Activated naive CD4-positive, alpha-beta T cell treated with anti-CD3 and anti-CD28 coated beads, Interleukin-2, amount 10 ng/mL, durations not matched to agents 7 days and 5 days (primary cell): ENCODE results near the gene C10orf88.
"Not testable (repeated sequence)": the region's sequence is repeated elsewhere in the genome, so short reads cannot be mapped to it uniquely, and the experiment has no call there.

Experiments used
- CTCF ChIA-PET: fragments of 350-600 bp; sonication (Branson Sonifier 250); formaldehyde crosslinking; loops from one replicate; lab custom pipeline; 2021; ENCODE audit warnings: antibody characterized with exemption; lab: Charles Lee
- DNase-seq: peaks from one replicate; pipeline ENCODE4 v3.0.0-alpha.2; 2020
- H3K27ac Mint-ChIP-seq: one replicate; pipeline ENCODE4 v1.8.0; 2021; ENCODE audit warnings: mild to moderate bottlenecking, moderate library complexity, mixed read lengths
- H3K27me3 Mint-ChIP-seq: one replicate; pipeline ENCODE4 v1.8.0; 2021; ENCODE audit warnings: mild to moderate bottlenecking, mixed read lengths
- H3K36me3 Mint-ChIP-seq: one replicate; pipeline ENCODE4 v1.8.0; 2021; ENCODE audit warnings: mixed read lengths
- H3K4me1 Mint-ChIP-seq: one replicate; pipeline ENCODE4 v1.8.0; 2021; ENCODE audit warnings: mixed read lengths
- H3K4me3 Mint-ChIP-seq: one replicate; pipeline ENCODE4 v1.8.0; 2021; ENCODE audit warnings: mild to moderate bottlenecking, moderate library complexity, mixed read lengths
- H3K9me3 Mint-ChIP-seq: one replicate; pipeline ENCODE4 v1.8.0; 2021; ENCODE audit warnings: mixed read lengths

The C10orf88 gene

DNA sequence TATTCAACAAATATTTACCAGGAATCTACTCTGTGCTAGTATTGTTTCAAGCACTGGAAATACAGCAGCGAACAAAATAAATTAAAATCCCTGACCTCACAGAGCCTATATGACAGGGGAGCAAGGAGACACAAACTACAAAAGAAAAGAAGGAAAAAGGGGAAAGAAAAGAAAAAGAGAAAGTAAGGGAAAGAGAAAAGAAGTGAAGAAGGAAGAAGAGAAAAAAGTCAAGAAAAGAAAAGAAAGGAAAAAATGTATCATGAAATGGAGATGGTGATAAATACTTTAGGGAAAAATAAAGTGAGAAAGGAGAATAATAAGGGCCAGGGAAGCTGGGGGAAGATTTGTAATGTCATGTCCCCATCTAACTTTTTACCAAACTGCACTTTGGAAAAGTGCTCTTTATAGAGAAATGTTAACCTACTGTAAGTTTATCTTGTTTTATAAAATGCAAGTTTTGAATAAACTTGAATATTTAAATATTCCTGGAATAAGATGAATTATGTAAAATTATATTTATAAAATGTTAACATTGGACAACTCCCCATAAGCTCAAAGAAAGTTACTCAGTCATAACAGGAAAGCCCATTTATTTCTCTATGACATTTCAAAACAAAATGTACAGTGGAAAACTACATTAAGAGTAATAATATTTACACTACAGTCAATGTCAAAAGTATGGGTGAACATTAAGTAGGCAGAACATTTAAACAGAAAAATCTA lies 14.7 kb downstream of the C10orf88 start:
- DNase-seq: no peak
- H3K27ac Mint-ChIP-seq: no peak overlapping the region
- H3K27me3 Mint-ChIP-seq: no peaks in the 10 kb centered on the region
- no peak overlapping the region for H3K4me3 Mint-ChIP-seq
- CTCF ChIA-PET: no interaction called here
- peaks cover 41% of the 10 kb centered on the region for H3K36me3 Mint-ChIP-seq
- no peaks in the 10 kb centered on the region for H3K4me1 Mint-ChIP-seq
- no peaks in the 10 kb centered on the region for H3K9me3 Mint-ChIP-seq

DNA sequence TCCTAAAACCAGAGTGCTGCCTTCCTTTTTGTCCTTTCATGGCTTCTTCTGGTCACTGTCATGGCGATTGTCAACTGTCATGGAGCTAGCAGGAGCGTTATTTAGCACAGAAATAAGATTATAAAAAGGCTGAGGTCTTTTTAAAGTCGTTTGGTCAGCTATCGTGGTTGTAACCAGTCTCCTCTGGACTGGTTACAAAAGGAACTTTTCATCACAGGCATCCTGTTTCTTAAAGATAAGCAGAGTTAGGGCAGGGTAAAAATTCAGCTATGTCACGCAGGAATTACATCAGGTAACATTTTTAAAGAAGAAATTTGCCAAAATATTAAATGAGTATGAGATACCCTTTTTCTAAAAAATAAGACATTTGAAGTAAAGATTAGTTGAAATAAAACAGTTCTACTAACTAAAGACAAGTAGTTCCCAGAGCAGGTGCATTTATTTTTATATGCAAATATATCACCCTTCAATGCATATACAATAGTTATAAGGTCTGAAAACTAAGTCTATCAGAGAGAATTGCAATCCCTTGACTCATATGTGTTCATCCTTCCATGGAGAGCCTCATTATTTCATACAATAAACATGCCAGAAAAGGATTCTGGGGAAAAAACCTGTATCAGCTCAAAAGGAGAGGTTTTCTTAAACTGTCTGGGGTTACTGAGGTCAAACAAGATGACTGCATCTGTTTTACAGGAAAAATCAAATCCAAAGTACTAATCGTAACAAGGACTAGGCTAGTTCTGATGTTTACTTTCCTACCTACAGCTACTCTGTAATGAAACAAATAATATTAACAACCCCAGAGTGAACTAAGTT lies 22.7 kb downstream of the C10orf88 start:
- no peaks in the 10 kb centered on the region for H3K27me3 Mint-ChIP-seq
- DNase-seq: no peak
- H3K9me3 Mint-ChIP-seq: no peaks in the 10 kb centered on the region
- peaks cover 25% of the 10 kb centered on the region for H3K36me3 Mint-ChIP-seq
- no peaks in the 10 kb centered on the region for H3K4me1 Mint-ChIP-seq
- H3K27ac Mint-ChIP-seq: no peak overlapping the region
- CTCF ChIA-PET: no interaction called here
- no peak overlapping the region for H3K4me3 Mint-ChIP-seq

DNA sequence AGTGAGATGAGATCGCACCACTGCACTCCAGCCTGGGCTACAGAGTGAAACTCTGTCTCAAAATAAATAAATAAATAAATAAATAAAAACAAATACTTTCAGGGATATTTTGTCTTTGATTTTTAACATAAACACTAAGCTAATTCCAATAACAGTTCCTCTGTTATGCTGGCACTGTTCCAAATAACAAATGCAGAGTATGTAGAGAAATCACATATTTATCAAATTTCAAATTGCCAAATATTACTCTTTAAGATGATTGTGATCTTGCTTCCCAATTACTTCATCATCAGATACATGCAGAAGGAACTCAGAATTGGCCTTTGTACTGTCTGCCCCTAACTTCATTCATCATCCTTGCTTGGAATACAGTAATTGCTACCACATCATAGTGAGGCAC lies 23.9 kb downstream of the C10orf88 start:
- Mint-ChIP-seq H3K4me1 (no peaks in the 10 kb centered on the region), H3K9me3 (no peaks in the 10 kb centered on the region), H3K27me3 (no peaks in the 10 kb centered on the region), H3K4me3 (no peak overlapping the region), H3K36me3 (peaks cover 18% of the 10 kb centered on the region), H3K27ac (no peak overlapping the region)
- no peak for DNase-seq
- CTCF ChIA-PET: no interaction called here

- CTCF ChIA-PET: no interaction called here
- H3K4me1 Mint-ChIP-seq: no peaks in the 10 kb centered on the region
Measured at GRCh38 chr10:122915700-122916099, 38.3 kb downstream of the C10orf88 start.

DNA sequence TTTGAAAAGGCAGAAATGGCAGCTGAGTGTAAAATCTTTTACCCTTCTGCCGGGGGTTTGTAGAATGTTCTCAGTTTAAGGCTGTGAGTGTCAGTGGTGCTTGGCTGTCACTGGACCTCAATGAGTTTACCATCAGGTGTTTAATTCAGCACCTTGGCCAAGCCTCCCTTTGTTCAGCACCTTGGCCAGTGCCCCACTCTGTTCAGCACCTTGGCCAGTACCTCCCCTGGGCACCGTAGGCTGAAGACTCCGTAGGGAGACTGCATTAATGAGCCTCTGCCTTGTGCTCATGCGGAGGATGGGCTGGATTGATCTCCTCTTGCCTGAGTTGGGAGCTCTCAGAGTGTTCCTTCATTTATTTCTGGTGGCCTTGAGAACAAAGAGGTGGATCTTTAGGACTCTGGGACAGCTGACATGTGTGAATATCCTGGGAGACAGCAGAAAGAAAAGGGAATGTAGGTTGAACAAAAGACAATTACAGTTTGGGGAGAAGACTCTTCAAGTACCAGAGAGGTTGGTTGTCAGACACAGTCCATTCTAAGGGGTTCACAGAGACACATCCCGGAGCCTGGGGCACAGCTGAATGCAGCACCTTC lies 42.0 kb downstream of the C10orf88 start:
- Mint-ChIP-seq H3K4me1 (no peaks in the 10 kb centered on the region), H3K36me3 (no peaks in the 10 kb centered on the region), H3K27ac (no peak overlapping the region), H3K9me3 (peaks cover 3% of the 10 kb centered on the region), H3K4me3 (no peak overlapping the region), H3K27me3 (peaks cover 4% of the 10 kb centered on the region)
- peak; percentile 82 for DNase-seq
- CTCF ChIA-PET: no interaction called here

More at GRCh38 chr10:122915700-122916099, 38.3 kb downstream of the C10orf88 start:
- peaks cover 4% of the 10 kb centered on the region for H3K27me3 Mint-ChIP-seq
- H3K36me3 Mint-ChIP-seq: no peaks in the 10 kb centered on the region
- DNase-seq: no peak
- H3K4me3 Mint-ChIP-seq: no peak overlapping the region
- peaks cover 3% of the 10 kb centered on the region for H3K9me3 Mint-ChIP-seq
- no peak overlapping the region for H3K27ac Mint-ChIP-seq

DNA sequence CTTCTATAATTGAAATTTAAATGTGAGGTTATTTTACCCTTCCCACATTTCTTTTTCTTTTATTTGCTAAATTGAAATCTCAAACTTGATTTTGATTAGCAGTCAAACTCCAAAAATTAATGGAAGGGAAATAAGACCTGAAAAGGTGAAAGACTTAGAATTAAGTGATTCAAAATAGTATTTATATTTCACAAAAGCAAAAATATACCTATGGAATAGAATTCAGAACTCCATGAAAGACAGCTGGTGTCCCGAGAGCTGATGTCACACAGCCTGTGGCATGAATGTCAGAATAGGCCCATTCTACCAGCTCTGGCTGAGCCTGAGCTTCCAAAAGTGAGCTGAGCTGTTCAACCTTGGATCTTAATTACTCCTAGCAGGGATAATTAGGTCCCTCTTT lies 43.7 kb downstream of the C10orf88 start, which contains the start of gene FAM24A:
Gene FAM24A, plus strand, starts transcription at position 301 of the 400 bp plus-strand sequence. CDS start 1,025 bp downstream, outside the sequence.
- no peaks in the 10 kb centered on the region for H3K4me1 Mint-ChIP-seq
- no peak within 1 kb of the TSS for H3K27ac Mint-ChIP-seq
- peaks cover 4% of the 10 kb centered on the region for H3K27me3 Mint-ChIP-seq
- no peaks in the 10 kb centered on the region for H3K36me3 Mint-ChIP-seq
- CTCF ChIA-PET: no interaction called here
- H3K9me3 Mint-ChIP-seq: peaks cover 3% of the 10 kb centered on the region
- H3K4me3 Mint-ChIP-seq: no peak within 1 kb of the TSS
- DNase-seq: no peak

GRCh38 chr10:122903861-122904260 lies 50.2 kb downstream of the C10orf88 start:
- DNase-seq, CTCF ChIA-PET, H3K27ac Mint-ChIP-seq, H3K9me3 Mint-ChIP-seq, H3K36me3 Mint-ChIP-seq, H3K4me1 Mint-ChIP-seq, H3K4me3 Mint-ChIP-seq: not testable (repeated sequence)
- peaks cover 14% of the 10 kb centered on the region for H3K27me3 Mint-ChIP-seq

GRCh38 chr10:122894261-122894944 lies 59.6 kb downstream of the C10orf88 start:
- H3K36me3 Mint-ChIP-seq: peaks cover 3% of the 10 kb centered on the region
- H3K4me1 Mint-ChIP-seq: peaks cover 5% of the 10 kb centered on the region
- H3K27ac Mint-ChIP-seq: no peak overlapping the region
- H3K27me3 Mint-ChIP-seq: no peaks in the 10 kb centered on the region
- no peak for DNase-seq
- CTCF ChIA-PET: no interaction called here
- H3K4me3 Mint-ChIP-seq: no peak overlapping the region
- H3K9me3 Mint-ChIP-seq: no peaks in the 10 kb centered on the region

GRCh38 chr10:122884166-122884565 lies 69.9 kb downstream of the C10orf88 start:
- peaks cover 5% of the 10 kb centered on the region for H3K27me3 Mint-ChIP-seq
- CTCF ChIA-PET: no interaction called here

GRCh38 chr10:122882766-122883165 lies 71.3 kb downstream of the C10orf88 start:
- CTCF ChIA-PET: no interaction called here
- Mint-ChIP-seq H3K4me1 (peaks cover 28% of the 10 kb centered on the region), H3K36me3 (peaks cover 13% of the 10 kb centered on the region), H3K9me3 (no peaks in the 10 kb centered on the region), H3K4me3 (no peak overlapping the region), H3K27ac (no peak overlapping the region), H3K27me3 (peaks cover 5% of the 10 kb centered on the region)
- DNase-seq: no peak

More at GRCh38 chr10:122884166-122884565, 69.9 kb downstream of the C10orf88 start:
- Mint-ChIP-seq H3K36me3 (peaks cover 9% of the 10 kb centered on the region), H3K9me3 (no peaks in the 10 kb centered on the region), H3K4me1 (peaks cover 16% of the 10 kb centered on the region), H3K27ac (no peak overlapping the region), H3K4me3 (no peak overlapping the region)
- no peak for DNase-seq
